Epithelial cell of proximal tubule (primary cell): ENCODE measurements around the gene ACTR3C. TPM values are rescaled to one million over a fixed set of nuclear protein-coding genes. Genes with fewer than 3 reads are reported as not detected.
A peak's percentile ranks its signal among the peaks of the same experiment; 100 is the strongest.

Experiments
- DNase-seq: peaks from one replicate; pipeline ENCODE4 v3.0.0-alpha.2; 2011; ENCODE audit warnings: low read depth
- H3K4me3 ChIP-seq: 2 replicates; pipeline ENCODE4 v1.5.1; 2011; ENCODE audit warnings: low read depth, mild to moderate bottlenecking, low read length
- CTCF ChIP-seq: conservative IDR thresholded peaks from 2 replicates; pipeline ENCODE4 v1.5.1; 2012; ENCODE audit warnings: low read depth, mild to moderate bottlenecking, low read length
- total RNA-seq: library from RNA; depleted of rRNA; stranded (reverse); fragments of >200 nt; gene quantifications from 2 replicates; pipeline ENCODE4 v1.2.3, GENCODE V29; 2015

Gene ACTR3C
- total RNA-seq, 1 donor from 2014 or later, result 22.1 TPM

DNA sequence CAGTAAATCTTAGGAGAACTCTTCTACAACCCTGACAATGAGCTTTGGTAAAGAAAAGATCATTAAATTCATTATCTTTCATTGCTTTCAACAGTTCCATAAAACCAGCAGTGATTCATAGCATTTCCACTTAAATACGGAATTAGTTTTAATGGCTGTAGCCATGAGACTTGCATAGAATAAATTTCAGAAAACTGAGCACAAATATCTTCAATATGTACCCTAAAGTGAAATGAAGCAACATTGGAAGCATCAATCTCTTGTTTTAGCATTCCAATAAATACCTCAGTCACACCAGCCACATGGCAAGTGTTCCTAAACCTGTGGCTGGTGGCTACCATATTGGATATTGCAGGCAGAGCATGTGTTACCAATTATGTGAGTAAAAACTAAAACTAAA lies 21.7 kb upstream of the ACTR3C start:
- no peak for TF ChIP-seq CTCF
- DNase-seq, result no peak
- H3K4me3 ChIP-seq, result no peak overlapping the region

- no peak for TF ChIP-seq CTCF
- DNase-seq, result no peak
These were observed 21.0 kb upstream of the ACTR3C start for GRCh38 chr7:150344299-150344698.

DNA sequence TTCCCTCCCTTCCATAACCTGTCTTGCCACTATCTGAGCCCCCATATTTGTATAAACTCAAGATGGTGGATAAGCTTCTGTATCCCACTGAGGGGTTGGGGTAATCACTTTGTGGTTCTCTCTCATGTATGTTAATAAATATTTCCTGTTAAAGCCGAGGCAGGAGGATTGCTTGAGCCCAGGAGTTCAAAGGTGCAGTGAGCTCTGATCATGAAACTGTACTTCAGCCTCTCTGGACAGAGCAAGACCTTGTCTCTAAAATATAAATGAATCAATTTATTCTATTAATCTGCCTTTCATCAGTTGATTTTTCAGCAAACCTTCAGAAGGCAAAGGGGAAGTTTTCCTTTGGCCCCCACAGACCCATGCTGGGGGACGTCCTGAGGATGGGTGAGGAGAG lies 19.9 kb upstream of the ACTR3C start:
- H3K4me3 ChIP-seq, result no peak overlapping the region
- no peak for DNase-seq
- TF ChIP-seq CTCF, result no peak

More at GRCh38 chr7:150344299-150344698, 21.0 kb upstream of the ACTR3C start:
- H3K4me3 ChIP-seq, result no peak overlapping the region

- DNase-seq, result no peak
- no peak overlapping the region for H3K4me3 ChIP-seq
- no peak for TF ChIP-seq CTCF
These were observed 18.7 kb upstream of the ACTR3C start for GRCh38 chr7:150342121-150342408.

DNA sequence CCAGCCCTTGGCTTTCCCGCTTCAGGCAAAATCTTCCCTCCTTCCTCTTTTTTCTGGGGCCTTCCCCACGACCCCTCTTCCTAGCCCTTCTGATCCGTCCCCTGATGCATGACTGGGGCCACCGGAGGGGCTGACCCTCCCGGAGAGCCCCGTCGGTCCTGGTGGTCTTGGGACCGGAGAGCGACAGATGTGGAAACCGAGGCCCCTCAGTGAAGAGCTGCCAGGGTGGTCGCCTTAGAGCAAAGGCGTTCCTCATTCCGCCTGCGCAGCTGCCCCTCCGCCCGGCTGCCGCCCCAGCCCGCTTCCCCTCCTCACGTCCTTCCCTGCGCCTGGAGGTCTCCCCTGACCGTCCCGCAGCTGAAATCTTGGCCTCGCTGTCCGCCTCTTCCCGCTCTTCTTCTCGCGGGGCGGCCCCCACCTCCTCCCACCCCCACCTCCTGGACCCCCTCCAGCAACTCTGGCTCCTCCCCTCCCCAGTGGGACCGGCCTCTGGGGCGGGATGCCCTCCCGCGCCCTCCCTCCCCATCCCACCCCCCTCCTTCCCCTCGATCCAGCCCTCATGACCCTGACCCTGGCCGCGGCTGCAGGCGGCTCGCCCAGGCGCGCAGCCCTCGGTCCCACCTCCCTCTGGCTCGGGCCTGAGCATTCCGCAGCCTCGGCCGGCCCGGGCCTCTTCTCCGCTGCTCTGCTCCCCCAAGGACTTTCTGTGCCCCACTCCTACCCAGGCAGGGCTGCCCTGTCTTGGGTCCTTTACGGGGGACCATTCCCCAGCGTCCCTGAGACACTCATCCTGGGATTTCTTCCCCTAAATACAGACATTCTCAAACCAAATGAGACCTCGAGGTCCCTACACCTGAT lies 18.1 kb upstream of the ACTR3C start, which contains the start of gene RARRES2:
RARRES2 (minus strand) TSS at position 367 of the 858 bp plus-strand sequence. CDS start 1,020 bp downstream, outside the sequence.
- no peak for DNase-seq
- H3K4me3 ChIP-seq, result peak within 1 kb of the TSS; percentile 54
- no peak for TF ChIP-seq CTCF

- TF ChIP-seq CTCF, result no peak
- DNase-seq, result no peak
- peak overlapping the region; percentile 54 for H3K4me3 ChIP-seq
These were observed 17.5 kb upstream of the ACTR3C start for GRCh38 chr7:150340875-150341262.
